ENCODE results near the gene EFNA3.

EFNA3 gene

DNA sequence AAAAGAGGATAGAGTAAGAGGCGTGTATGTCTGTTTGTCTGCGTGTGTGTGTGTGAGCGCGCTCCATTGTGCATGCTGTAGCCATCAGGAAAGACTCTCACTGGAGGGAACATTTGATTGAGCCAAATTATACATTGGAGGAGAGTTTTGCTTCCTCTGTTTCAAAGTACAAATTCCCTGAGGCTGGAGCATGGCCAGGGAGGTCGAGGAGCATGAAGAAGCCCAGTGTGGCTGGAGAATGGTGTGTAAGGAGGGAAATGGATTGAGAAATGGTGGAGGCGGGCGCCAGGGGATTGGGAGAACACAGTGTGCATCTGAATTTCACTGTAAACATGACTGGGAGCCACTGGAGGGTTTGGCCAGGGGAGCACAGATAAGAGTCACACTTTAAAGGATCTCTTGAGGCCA lies 27.0 kb downstream of the EFNA3 start:
- in situ Hi-C loops (cut with HindIII; ENCODE audit: low pct_ligation_motif_present, low sequenced_read_pairs), result no loop called here
- peaks cover 3% of the 10 kb centered on the region for H3K27me3 ChIP-seq (replicated peaks)
- H3K36me3 ChIP-seq (replicated peaks), result no peaks in the 10 kb centered on the region
- DNase-seq, result no peak
- no peak overlapping the region for H3K27ac ChIP-seq
- TF ChIP-seq CTCF (IDR thresholded peaks at IDR 0.05; ENCODE audit: low read depth, low read length, missing control alignments), result no peak
- H3K4me3 ChIP-seq (ENCODE audit: low read depth, low read length), result no peak overlapping the region

DNA sequence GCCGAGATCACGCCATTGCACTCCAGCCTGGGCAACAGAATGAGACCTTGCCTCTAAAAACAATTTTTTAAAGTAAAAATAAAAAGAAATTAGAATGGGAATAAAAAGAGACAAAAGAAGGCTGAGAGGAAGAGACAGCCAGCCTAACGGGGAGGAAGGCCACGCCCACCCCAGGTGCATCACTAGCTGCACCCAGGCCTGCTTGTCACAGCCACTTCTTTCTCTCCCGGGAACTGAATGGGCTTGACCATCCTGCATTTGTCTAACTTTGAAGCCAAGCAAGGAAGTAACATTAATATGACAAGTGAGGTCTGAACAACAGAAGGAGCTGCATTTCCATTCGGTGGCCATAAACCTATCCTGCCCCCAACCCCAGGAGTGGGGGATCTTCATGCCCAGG lies 28.2 kb downstream of the EFNA3 start:
- Histone ChIP-seq H3K36me3 (replicated peaks) (no peaks in the 10 kb centered on the region), H3K4me3 (ENCODE audit: low read depth, low read length) (no peak overlapping the region), H3K27ac (no peak overlapping the region), H3K27me3 (replicated peaks) (peaks cover 3% of the 10 kb centered on the region)
- in situ Hi-C loops (cut with HindIII; ENCODE audit: low pct_ligation_motif_present, low sequenced_read_pairs), result no loop called here
- no peak for DNase-seq
- no peak for TF ChIP-seq CTCF (IDR thresholded peaks at IDR 0.05; ENCODE audit: low read depth, low read length, missing control alignments)

GRCh38 chr1:155107309-155108264 lies 28.9 kb downstream of the EFNA3 start:
- TF ChIP-seq CTCF (IDR thresholded peaks at IDR 0.05; ENCODE audit: low read depth, low read length, missing control alignments), result no peak
- Histone ChIP-seq H3K4me3 (ENCODE audit: low read depth, low read length) (no peak overlapping the region), H3K27me3 (replicated peaks) (peaks cover 3% of the 10 kb centered on the region), H3K27ac (no peak overlapping the region), H3K36me3 (replicated peaks) (no peaks in the 10 kb centered on the region)
- DNase-seq, result no peak
- in situ Hi-C loops (cut with HindIII; ENCODE audit: low pct_ligation_motif_present, low sequenced_read_pairs), result no loop called here

DNA sequence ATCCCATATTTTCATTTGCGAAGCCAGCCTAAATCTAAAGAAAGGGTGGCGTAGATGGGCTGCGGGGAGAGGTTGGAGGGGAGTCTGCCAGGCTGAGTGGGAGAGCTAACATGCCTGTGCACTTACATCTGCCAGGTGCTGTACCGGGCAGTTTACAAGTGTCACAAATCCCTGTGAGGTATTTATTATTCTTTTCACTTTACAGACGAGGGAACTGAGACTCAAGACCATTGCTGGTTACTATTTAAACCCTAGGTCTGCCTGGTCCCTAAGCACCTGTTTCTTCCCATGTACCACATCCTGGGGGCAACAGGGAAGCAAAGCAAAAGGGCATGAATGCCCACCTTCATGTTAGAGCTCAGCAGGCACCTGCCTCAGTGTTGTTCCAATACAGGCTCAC lies 29.7 kb downstream of the EFNA3 start:
- no peak overlapping the region for H3K27ac ChIP-seq
- H3K36me3 ChIP-seq (replicated peaks), result no peaks in the 10 kb centered on the region
- H3K27me3 ChIP-seq (replicated peaks), result peaks cover 3% of the 10 kb centered on the region
- DNase-seq, result no peak
- no peak overlapping the region for H3K4me3 ChIP-seq (ENCODE audit: low read depth, low read length)
- no peak for TF ChIP-seq CTCF (IDR thresholded peaks at IDR 0.05; ENCODE audit: low read depth, low read length, missing control alignments)
- in situ Hi-C loops (cut with HindIII; ENCODE audit: low pct_ligation_motif_present, low sequenced_read_pairs), result no loop called here

DNA sequence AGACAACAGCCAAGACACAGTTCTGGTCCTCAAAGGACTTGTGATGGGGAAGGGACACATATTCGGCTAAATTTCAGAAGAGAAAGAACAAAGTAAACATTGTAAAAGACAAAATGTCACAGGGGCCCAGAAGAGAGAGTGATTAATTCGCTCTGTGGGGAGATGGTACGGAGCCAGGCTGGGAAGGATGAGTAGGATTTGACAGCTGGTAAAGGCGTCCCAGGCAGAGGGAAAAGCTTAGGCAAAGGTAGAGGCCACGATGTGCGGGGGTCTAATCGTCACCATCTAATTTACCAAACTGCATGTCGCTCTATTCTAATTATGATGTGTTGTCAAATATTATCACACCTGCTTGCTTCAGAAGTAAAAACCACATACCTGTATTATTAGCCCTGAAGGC lies 31.7 kb downstream of the EFNA3 start:
- in situ Hi-C loops (cut with HindIII; ENCODE audit: low pct_ligation_motif_present, low sequenced_read_pairs), result loop anchor here (10.0 kb wide), 1 partner anchor 54 kb away; no protein-coding TSS in a partner anchor
- Histone ChIP-seq H3K36me3 (replicated peaks) (no peaks in the 10 kb centered on the region), H3K27me3 (replicated peaks) (peaks cover 3% of the 10 kb centered on the region), H3K27ac (no peak overlapping the region), H3K4me3 (ENCODE audit: low read depth, low read length) (no peak overlapping the region)
- no peak for DNase-seq
- TF ChIP-seq CTCF (IDR thresholded peaks at IDR 0.05; ENCODE audit: low read depth, low read length, missing control alignments), result no peak

Data from brain microvascular endothelial cell (primary cell).